GM18873 (cell line): ENCODE data around the gene LPIN2.
"Not testable (repeated sequence)": the region's sequence is repeated elsewhere in the genome, so short reads cannot be mapped to it uniquely, and the experiment has no call there.

ENCODE experiments used
- ATAC-seq: cut with Tn5 transposase; IDR thresholded peaks from one replicate; pipeline ENCODE4 v1.9.1; 2021; ENCODE audit warnings: mild to moderate bottlenecking, moderate library complexity, moderate number of reproducible peaks; ENCODE audit not compliant: unreplicated experiment, low FRiP score

Gene LPIN2

DNA sequence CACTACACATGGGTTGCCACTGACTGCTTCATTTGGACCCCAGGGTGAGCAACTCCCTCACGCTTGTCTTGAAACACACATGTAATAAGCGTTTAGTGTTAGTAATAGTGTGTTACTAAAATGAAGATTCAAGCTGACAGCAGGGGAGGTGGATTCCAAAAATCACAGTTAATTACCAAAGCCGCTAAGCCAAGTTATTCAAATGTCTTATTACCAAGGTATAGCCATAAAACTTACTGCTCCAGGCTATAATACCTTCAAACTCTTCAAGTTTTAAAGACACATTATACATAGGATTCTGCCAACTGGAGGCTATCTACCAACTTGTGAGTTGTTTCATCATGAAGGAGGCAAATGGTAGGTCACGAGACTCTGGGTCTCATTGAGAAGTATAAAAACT lies 2.9 kb downstream of the LPIN2 start:
- no peak for ATAC-seq

DNA sequence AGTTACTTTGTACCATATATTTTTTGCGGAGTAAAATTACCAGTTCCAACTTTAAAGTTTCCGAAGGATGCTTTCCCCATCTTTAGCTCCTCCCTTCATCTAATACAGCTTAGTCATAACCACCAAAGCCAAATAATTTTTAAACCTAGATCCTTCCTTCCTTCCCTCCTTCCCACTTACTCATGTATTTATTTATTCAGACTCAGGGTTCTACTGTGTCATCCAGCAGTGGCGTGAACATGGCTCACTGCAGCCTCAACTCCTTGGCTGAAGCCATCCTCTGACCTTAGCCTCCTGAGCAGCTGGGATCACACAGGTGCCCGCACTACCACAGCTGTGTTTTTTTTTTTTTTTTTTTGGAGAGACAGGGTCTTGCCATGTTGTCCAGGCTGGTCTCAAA lies 4.4 kb downstream of the LPIN2 start:
- ATAC-seq, result no peak

GRCh38 chr18:3007491-3007890 lies 5.5 kb downstream of the LPIN2 start:
- ATAC-seq, result no peak

- no peak for ATAC-seq
Observed at GRCh38 chr18:3005462-3005861, 7.5 kb downstream of the LPIN2 start.

GRCh38 chr18:3003766-3004165 lies 9.2 kb downstream of the LPIN2 start:
- ATAC-seq, result not testable (repeated sequence)

- ATAC-seq, result no peak
Observed at GRCh38 chr18:3002732-3003131, 10.2 kb downstream of the LPIN2 start.

- ATAC-seq, result no peak
Observed at GRCh38 chr18:2998644-2999043, 14.3 kb downstream of the LPIN2 start.

GRCh38 chr18:2997846-2998564 lies 14.9 kb downstream of the LPIN2 start:
- ATAC-seq, result no peak

- no peak for ATAC-seq
Observed at GRCh38 chr18:2997429-2997828, 15.5 kb downstream of the LPIN2 start.

DNA sequence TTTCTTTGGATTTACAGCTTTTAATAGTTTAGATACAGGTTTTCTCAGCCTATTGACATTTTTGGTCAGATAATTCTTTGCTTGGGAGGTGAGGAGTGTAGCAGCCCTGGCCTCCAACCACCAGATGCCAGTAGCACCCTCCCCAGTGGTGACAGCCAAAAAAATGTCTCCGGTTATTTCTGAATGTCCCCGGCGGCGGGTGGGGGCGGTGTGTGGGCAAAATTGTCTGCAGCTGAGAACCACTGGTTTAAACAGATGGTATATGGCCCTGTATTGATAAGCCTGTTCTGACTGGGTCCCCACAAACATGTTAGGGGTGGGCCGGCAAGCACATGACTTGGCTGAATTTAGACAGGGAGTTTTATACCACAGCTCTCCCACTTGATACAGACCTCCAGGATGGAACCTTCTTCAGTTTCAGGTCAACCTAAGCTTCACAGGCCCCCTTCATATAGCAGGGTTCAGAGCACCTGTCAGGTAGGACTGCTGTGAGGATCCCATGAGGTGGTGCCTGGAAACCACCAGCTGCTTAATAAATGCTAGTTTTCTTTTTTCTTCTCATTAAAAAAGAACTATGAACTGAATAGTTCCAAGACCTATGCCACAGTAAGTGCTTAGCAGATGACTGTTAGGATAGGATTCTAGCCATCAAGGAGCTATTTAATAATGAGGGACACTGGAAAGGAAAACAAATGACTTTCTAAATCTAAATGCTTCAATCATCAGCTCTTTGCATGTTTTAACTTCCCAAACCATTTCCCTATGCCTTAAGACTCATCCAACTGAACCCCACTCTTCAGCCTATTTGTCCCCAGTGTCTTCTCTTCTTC lies 18.1 kb downstream of the LPIN2 start:
- ATAC-seq, result no peak

GRCh38 chr18:2994020-2994589 lies 18.8 kb downstream of the LPIN2 start:
- no peak for ATAC-seq

GRCh38 chr18:2992995-2993877 lies 19.7 kb downstream of the LPIN2 start:
- ATAC-seq, result no peak

DNA sequence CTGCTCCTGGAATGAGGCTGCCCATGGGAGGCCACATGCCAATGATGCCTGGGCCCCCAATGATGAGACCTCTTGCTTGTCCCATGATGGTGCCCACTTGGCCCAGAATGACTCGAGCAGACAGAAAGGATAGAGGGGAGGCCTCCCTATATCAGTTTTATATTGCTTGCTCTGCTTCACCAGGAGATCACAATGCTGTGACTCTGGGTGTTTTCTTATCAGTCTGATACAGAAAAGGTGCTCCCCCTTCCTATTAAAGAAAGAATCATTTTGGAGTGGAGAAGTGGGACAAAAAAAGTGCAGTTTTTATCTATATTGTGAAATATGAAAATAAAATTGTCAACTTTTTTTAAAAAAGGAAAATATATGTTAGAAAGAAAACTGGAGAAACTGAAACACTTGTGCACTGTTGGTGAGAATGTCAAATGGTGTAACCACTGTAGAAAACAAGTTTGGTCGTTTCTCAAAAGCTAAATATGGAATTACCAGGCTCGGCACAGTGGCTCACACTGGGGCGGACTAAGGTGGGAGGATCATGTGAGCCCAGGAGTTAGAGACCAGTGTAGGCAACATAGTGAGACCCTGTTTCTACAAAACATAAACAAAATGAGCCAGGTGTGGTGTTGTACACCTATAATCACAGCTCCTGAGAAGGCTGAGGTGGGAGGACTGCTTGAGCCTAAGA lies 21.8 kb downstream of the LPIN2 start:
- ATAC-seq, result no peak

GRCh38 chr18:2987876-2988790 lies 24.8 kb downstream of the LPIN2 start:
- no peak for ATAC-seq

DNA sequence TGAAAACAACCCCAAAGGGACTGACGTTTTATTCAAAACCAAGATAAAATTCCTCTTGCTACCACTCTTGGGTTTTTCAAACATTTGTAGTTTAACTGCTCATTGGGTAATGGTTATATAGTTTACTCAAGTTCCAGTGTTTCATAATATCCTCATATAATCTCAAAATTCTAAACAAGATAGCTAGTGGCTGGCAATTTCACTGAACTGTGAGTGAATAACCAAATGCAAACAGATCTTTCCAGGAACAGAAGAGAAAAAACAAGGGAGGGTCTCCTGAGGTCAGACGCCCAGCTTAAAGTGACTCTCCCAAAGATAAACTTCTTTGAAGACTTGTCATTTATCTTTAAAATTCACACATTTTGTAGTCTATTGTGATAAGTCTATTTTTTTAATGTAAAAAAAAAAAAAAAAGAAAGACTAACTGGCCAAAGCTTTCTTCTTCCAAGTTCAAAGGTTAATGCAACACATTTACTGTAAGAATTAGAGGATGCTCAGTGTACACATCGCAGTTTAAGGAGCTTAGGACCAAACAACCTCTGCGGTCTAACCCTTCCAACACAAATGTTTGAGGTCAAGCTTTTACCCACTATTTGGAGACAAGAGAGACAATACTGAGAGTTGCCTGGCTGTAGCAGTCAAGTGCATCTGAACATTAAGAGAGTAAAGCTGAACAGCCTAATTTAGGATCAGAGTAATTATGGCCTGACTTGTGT lies 26.6 kb downstream of the LPIN2 start:
- no peak for ATAC-seq

DNA sequence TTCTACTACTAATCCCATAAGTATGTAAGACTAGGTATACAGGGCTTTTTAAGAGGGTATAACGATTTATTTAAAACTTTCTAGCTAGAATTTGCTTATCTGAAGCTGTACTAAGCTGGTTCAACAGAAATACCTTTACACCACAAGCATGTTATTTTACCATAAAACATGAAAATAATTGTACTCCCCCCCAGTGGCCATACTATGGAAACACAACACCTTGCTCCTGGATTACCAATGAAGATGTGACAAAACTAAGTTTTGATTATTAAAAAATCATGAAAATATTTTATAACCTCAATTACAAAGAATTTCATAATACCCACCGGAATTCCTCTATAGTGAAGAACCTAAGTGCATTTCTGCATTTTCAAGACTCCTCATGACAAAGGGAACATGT lies 27.3 kb downstream of the LPIN2 start:
- peak; percentile 42 for ATAC-seq

GRCh38 chr18:2984703-2985261 lies 28.2 kb downstream of the LPIN2 start:
- no peak for ATAC-seq

DNA sequence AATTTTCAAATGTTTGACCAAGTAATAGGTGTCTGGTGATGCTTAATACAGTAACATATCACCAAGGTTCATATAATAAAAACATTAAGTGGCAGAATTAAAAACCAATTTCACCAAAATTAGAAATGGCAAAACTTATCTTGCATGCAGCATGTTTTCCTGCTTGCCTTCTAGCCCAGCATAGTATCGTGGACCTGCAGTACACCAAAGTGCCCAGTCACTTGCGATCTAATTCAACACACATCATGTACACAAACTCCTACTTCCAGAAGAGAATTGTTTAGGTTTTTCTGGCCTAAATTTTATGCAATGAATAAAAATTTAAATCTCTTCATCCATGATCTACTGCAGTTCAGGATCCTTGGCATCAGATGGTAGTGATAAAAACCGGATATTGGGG lies 28.9 kb downstream of the LPIN2 start:
- ATAC-seq, result no peak
